ENCODE results near the gene FBXO27.
"Not testable (repeated sequence)": the region's sequence is repeated elsewhere in the genome, so short reads cannot be mapped to it uniquely, and the experiment has no call there.

FBXO27 gene

DNA sequence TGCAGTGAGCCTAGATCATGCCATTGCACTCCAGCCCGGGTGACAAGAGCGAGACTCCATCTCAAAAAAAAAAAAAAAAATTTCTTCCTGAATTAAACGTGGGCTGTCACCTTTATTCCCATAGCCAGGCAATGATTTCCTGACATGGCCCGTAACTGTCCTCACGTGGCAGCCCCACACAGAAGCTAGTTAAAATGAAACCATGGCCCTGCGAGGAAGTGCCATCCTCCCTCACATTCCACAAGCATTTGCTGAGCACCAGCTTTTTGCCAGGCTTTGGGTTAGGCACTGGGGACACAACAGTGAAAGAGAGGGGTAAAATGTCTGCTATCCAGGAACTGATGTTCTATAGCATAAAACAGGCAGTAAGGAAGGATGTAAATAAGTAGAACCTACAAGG lies 13.2 kb upstream of the FBXO27 start:
- FAIRE-seq (no peak), DNase-seq (ENCODE audit: insufficient read length, low spot score) (no peak)

DNA sequence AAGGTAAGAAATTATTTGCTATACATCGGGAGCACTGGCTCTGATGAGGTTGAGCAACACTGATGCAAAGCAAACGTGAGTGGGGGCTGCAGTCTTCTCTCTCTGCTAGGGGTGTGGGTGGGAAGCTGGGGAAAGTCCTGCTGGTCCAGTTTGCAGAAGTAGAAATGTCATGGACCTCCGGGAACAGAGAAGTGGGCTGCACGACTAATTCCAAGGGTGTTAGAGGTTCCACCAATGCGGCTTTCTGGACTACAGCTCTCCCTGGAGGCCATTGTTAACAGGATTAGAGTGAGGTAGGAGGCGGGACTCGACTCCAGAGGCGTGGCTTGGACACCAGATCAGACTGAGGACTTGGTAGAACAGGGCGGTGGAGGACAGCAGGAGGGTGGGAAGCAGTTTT lies 5.7 kb upstream of the FBXO27 start:
- no peak for FAIRE-seq

DNA sequence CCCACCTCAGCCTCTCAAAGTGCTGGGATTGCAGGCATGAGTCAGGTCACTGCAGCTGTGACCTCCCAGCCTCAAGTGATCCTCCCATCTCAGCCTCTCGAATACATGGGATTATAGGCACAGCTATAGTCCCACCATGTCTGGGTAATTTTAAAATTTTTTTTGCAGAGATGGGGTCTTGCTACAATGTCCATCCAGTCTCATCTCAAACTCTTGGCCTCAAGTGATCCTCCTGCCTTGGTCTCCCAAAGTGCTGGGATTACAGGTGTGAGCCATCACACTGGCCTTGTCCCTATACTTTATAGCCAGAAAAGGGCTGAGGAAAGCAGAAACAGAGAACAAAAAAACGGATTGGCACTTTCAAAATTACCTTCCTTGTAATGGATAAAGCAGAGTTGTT lies 4.8 kb upstream of the FBXO27 start:
- DNase-seq (ENCODE audit: insufficient read length, low spot score), result no peak
- FAIRE-seq, result no peak

More for the DNA sequence above, 5.7 kb upstream of the FBXO27 start:
- no peak for DNase-seq (ENCODE audit: insufficient read length, low spot score)

DNA sequence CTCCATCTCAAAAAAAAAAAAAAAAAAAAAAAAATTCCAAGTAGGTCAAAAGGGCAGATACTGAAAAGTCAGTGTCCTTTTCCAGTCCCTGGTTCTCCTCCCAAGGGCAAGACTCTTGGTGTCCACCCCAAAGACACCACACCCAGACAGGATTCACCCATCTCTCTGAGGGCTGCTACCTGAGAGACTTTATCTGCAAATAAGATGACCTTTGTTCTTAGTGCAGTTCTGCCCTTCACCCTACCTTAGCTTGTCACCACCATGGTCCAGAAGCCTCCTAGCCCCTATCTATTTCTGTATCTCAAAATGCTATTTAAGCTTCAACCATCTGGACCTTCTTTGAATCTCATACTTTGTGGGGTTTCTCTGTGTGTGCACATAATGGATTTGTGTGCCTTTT lies 4.2 kb upstream of the FBXO27 start:
- FAIRE-seq, result no peak
- no peak for DNase-seq (ENCODE audit: insufficient read length, low spot score)

DNA sequence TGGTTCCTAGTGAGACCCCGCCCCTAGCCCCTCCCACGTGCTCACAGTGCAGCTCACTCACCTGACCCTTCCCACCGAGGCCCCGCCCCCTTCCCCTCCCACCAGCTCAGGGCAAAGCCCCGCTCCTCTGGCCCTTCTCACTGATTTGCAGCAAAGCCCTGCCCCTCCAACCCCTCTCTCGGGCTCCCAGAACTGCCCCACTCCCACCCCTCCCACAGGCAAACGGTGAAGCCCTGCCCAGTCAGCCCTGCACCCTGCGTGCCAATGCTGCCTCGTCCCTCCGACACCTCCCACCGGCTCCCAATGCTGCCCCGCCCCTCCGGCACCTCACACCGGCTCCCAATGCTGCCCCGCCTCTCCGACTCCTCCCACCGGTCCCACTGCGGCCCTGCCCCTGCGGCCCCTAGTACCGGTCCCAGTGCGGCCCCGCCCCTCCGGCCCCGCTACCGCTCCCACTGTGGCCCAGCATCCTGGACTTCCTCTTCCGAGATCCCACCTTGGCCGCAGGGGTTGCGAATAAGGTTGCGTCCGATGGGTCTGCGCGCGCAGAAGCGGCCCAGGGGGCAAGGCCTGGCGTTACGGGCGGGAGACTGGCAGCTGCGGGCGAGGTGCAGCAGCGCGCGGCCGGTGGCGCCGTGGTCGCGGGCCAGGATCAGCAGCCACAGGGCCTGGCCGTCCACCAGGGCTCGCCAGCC lies 834 bp downstream of the FBXO27 start:
- DNase-seq (ENCODE audit: insufficient read length, low spot score) (peak; percentile 57), FAIRE-seq (peak; percentile 62)

DNA sequence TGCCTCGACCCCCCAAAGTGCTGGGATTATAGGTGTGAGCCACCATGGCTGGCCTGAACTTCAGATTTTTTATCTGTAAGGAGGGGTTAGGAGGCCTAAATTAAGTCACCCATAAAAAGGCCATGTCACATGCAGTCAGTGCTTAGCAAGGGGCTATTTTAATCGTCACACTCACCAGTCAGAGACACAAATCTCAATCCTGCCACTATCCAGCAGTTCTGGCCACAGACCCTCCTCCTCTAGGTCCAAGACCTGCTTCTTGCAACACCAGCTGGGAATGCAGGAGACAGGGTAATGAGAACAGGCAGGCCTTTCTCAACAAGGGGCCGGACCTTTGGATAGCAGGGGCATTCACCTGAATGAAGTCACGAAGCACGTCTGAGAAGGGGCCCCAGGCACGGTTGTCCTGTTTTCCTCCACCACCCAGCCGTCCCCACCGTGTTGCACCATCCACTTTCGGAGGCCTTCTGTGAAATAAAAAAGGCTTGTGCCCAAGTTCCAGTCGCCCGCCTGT lies 1.4 kb downstream of the FBXO27 start:
- DNase-seq (ENCODE audit: insufficient read length, low spot score), result no peak
- no peak for FAIRE-seq

DNA sequence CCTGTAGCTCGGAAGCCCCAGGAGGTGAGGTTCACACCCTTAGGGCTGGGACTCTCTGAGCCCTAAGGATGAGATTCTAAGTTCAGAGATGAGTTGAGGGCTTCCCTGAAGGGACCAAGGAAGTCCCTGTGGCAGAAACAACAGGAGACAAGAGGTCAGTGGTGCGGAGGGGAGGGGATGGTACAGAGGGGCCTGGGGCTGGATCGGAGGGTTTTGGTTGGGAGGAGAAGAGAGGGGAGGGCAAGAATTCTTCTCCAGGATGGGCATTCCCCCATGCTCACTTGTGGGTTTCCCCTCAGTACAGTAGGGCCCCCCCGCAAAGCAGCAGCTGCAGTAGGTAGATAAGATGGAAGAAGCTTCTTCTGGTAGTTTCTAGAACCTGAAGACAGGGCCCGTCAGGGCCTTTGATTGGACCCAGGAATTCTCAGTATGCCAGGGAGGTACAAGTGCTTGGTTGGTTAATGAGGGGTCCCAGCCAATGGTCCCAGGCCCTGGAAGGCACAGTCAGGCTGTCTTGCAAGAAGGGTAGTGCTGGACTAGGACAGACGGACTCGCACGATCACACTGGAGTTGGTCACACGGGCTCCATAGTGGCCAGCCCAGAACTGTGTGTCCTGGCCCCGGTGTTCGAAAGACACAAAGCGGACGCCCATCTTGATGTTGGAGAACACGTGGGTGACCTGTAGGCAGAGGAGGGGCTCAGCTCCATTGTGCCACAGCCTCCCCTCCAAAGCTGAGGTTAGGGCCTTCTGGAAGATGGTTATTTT lies 7.3 kb downstream of the FBXO27 start:
- no peak for DNase-seq (ENCODE audit: insufficient read length, low spot score)
- no peak for FAIRE-seq

DNA sequence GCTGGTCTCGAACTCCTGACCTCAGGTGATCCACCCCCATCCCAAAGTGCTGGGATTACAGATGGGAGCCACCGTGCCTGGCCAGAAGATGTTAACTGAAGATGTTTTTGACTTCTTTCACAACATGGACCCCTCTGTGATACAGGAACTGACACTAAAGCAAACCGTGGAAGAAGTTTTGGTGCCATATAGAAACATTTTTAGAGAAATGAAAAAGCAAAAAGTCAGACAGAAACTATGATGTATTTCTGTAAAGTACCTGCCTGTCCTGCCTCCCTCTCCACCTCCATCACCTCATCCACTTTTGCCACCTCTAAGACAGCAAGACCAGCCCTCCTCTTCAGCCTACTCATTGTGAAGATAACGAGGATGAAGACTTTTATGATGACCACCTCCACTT lies 11.3 kb downstream of the FBXO27 start:
- DNase-seq (ENCODE audit: insufficient read length, low spot score), result no peak
- FAIRE-seq, result no peak

DNA sequence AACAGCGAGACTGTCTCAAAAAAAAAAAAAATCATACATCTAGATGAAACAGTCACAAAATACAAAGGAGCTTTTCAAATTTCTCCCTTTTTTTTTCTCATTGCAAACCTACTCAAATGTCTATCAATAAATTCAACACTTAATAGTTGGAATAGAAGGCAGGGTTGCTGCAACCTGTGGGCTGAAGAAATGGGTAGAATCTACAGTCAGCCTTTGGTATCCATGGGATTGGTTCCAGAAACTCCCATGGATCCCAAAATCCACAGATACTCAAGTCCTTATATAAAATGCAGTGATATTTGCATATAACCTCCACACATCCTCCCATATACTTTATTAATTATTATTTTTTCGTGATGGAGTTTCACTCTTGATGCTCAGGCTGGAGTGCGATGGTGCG lies 14.7 kb downstream of the FBXO27 start:
- no peak for DNase-seq (ENCODE audit: insufficient read length, low spot score)
- FAIRE-seq, result no peak

DNA sequence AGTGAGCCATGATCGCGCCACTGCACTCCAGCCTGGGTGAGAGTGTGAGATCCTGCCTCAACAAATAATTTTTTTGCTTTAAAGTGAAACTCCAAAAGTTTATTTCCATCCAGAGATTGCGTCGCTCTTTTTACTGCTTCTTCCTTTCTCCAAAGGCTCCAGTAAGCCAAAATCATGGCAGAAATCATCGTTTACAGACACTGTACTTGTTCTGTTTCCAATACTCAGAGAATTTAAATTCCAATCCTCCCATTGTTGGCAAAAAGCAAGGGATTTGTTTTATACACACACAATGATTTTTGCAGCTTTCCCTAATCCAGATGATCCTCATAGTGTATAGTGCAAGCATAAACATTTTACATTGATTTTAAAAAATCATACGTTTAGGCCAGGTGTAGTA lies 15.3 kb downstream of the FBXO27 start:
- no peak for FAIRE-seq
- no peak for DNase-seq (ENCODE audit: insufficient read length, low spot score)

DNA sequence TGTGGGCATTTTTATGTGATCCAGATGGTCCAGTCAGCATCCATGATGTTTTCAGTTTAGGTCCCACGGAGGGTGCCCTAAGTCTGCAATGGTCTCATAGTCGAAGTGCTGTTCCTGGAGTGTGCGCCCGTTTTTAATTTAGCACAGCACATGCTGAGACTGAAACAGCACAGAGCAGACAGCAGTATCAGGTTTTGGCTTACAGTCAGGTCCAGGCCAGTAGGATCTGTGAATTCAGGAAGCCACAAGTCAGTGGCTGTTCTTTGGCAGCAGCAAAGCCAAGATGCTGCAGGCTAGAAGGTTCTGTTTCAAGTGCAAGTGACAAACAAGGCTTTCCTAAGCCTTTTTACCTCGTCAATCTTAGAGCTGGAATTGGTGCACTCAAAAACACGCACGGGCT lies 18.3 kb downstream of the FBXO27 start:
- no peak for DNase-seq (ENCODE audit: insufficient read length, low spot score)
- FAIRE-seq, result no peak

DNA sequence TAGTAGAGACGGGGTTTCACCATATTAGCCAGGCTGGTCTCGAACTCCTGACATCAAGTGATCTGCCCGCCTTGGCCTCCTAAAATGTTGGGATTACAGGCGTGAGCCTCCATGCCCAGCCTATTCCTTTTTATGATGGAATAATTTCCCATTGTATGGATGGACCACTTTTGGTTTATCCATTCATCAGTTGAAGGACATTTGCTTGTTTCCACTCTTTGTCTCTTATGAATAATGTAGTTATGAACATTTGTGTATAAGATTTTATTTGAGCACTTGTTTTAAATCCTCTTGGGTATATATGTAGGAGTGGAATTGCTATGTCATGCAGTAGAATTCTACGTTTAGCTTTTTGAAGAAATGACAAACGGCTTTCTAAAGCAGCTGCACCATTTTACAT lies 23.3 kb downstream of the FBXO27 start:
- DNase-seq (ENCODE audit: insufficient read length, low spot score) (no peak), FAIRE-seq (no peak)

DNA sequence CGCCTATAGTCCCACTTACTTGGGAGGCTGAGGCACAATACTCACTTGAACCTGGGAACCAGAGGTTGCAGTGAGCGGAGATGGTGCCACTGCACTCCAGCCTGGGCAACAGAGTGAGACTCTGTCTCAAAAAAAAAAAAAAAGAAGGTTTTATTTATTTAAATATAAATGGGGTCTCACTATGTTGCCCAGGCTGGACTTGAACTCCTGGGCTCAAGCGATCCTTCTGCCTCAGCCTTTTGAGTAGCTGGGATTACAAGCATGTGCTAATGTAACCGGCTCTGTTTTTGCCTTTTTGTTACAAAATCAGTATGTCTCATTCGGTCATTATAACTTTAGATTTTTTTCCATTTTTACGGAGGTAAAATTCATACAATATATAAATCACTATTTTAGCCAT lies 24.2 kb downstream of the FBXO27 start:
- no peak for DNase-seq (ENCODE audit: insufficient read length, low spot score)
- no peak for FAIRE-seq

DNA sequence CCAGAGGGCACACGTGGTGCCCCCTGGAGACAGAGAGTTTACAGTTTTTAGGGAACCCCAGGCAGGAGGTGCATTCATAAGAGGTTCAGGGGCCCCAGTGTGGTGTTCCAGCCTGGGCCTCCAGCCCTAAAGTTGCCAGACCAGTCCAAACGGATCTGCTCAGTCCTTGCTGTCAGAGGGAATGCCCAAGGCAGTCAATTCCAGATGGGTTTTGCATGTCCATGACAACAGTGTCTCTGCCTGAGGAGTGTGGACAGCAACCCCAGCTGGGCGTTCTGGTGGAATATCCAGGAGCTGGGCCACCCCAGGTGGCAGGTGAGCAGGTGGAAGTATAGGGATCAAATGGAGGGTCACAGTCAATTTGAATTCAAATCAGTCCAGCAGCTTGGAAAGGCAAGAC lies 25.3 kb downstream of the FBXO27 start:
- FAIRE-seq (no peak), DNase-seq (ENCODE audit: insufficient read length, low spot score) (no peak)

DNA sequence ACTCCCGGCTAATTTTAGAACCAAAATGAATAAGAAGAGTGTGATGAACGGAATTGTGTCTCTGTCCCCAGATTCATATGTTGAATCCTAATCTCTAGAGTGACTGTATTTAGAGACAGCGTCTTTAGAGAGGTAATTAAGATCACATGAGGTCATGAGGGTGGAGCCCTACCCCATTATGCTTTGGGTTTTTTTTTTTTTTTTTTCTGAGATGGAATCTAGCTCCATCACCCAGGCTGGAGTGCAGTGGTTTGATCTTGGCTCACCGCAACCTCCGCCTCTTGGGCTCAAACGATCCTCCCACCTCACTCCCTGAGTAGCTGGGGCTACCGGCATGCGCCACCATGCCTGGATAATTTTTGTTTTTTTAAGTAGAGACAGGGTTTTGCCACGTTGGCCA lies 27.9 kb downstream of the FBXO27 start:
- no peak for DNase-seq (ENCODE audit: insufficient read length, low spot score)
- no peak for FAIRE-seq

DNA sequence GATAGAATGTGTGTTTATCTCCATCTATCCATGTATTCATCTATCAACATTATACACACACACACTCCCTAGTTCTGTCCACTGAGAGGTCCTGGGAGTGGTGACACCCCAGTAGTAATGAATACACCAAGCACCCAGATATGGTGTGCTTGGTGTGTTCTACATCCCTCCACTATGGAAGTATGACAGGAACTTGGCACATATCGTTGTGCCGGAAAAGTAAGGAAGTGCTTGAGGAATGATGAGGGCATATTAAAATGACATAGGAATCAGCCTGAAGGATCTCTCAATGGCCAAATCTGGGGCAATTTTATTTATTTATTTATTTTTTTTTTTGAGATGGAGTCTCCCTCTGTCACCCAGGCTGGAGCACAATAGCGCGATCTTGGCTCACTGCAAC lies 28.6 kb downstream of the FBXO27 start:
- no peak for FAIRE-seq
- DNase-seq (ENCODE audit: insufficient read length, low spot score), result no peak

DNA sequence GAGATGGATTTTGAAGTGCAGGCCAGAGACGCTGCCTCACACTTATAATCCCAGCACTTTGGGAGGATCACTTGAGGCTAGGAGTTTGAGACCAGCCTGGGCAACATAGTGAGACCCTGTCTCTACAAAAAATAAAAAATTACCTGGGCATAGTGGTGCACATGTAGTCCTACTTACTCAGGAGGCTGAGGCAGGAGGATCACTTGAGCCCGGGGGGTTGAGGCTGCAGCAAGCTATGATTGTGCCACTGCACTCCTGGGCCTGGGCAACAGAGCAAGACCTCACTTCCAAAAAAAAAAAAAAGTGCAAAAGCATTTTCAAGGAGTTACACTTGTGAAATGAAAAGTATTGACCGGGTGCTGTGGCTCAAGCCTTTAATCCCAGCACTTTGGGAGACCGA lies 29.2 kb downstream of the FBXO27 start:
- DNase-seq (ENCODE audit: insufficient read length, low spot score) (no peak), FAIRE-seq (no peak)

DNA sequence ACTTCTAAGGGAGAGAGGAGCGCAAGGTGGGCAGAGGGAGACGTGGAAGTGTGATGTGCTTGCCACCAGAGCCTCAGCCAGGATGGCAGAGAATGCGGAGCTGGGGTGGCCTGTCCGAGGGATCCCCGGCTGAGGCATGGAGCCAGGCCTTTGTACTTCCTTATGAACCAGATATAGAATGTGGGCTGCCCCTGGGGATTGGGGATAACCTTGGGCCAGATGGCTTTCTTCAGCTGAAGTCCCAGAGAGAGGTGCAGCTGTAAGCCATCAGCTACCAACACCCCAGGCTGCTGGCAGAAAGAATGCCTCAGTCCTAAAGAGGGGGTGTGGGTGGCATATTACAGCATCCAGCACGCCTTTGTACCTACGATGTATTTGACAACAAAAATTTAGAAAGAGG lies 31.3 kb downstream of the FBXO27 start:
- no peak for FAIRE-seq

DNA sequence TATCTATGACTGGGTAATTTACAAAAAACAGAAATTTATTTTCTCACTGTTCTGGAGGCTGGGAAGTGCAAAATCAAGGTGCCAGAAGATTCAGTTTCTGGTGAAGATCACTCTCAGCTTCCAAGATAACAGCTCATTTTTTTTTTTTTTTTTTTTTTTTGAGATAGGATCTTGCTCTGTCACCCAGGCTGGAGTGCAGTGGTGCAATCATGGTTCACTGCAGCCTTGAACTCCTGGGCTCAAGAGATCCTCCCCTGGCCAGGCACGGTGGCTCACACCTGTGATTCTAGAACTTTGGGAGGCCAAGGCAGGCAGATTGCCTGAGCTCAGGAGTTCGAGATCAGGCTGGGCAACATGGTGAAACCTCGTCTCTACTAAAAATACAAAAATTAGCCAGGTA lies 34.8 kb downstream of the FBXO27 start:
- not testable (repeated sequence) for FAIRE-seq; DNase-seq (ENCODE audit: insufficient read length, low spot score)

More for the DNA sequence above, 31.3 kb downstream of the FBXO27 start:
- DNase-seq (ENCODE audit: insufficient read length, low spot score), result no peak

DNA sequence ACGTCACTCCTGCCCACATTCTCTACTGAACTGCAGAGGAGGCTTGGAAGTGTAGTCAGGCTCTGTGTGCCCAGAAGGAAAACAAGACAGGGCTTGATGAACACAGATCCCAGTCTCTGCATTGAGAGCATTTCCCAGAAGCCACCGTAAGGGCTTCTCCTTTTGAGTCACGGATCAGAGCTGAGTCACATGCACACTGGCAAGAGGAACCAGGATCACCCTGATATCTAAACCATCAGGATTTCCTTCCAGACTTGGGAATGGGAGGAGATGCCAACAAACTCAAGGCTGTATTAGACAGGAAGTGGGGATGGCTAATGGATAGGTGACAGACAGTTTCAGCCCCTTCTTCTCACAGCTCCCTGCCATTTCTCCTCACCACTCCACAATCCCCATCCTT lies 39.1 kb downstream of the FBXO27 start:
- FAIRE-seq (no peak), DNase-seq (ENCODE audit: insufficient read length, low spot score) (no peak)

DNA sequence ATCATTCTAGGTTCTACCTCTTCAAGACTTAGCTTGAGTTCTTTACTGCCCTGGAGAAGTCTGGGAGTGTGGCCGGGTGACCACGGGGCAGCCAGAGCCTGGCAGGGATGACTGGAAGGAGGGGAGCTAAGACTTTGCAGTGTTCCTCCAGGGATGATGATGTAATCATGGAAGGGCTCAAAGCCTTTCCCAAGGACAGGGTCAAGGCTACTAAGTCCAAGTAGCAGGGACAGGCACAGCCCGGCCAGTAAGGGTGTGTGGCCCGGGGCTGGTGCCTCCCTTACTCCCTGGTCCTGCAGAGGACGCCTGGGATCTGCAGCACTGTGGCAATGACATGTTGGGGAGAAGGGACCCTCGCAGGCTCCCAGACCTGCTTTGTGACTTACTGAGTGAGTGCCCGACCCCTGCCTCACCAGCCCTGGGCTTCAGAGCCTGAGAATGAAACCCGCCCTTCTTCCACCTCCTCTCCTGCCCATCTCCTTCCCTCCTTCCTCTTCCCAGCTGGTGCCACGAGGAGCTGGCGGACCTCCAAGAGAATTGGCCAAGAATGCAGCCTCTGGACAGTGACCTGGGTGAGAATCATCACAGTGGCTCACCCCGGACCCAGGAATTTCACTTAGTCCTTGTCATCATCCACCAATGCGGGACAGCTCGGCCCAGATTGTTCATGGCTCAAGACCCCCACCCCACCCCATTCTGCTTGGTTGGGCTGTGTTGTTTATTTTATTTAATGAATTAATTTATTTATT lies 41.2 kb downstream of the FBXO27 start:
- FAIRE-seq, result no peak
- no peak for DNase-seq (ENCODE audit: insufficient read length, low spot score)

DNA sequence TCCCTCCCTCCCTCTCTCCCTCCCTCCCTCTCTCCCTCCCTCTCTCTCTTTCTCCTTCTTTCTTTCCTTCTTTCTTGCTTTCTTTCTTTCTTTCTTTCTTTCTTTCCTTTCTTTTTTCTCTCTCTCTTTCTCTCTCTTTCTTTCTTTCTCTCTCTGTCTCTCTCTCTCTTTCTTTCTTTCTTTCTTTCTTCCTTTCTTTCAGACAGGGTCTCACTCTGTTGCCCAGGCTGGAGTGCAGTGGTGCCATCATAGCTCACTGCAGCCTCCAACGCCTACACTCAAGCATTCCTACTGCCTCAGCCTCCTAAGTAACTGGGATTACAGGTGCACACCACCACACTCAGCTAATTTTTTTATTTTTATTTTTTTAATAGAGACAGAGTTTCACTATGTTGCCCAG lies 42.7 kb downstream of the FBXO27 start:
- DNase-seq (ENCODE audit: insufficient read length, low spot score); FAIRE-seq: not testable (repeated sequence)

Measured in GM19239 (cell line).